K562 (cell line): ENCODE measurements around the gene KLHL22. TPM values are rescaled to one million over a fixed set of nuclear protein-coding genes. Genes with fewer than 3 reads are reported as not detected.

ENCODE experiments used
- CXXC5 ChIP-seq: fragments of 250-450 bp; sonication (Bioruptor Pico); IDR thresholded peaks from 2 replicates; pipeline ENCODE4 v1.8.0; 2022; ENCODE audit warnings: inconsistent platforms, mild to moderate bottlenecking, moderate library complexity
- ETV5 ChIP-seq: sonication (generic); formaldehyde crosslinking; IDR thresholded peaks from 2 replicates; pipeline ENCODE4 v1.4.0; 2020; ENCODE audit warnings: low read depth, mild to moderate bottlenecking, missing genetic modification reagents
- FOS ChIP-seq: IDR thresholded peaks from 3 replicates; pipeline ENCODE4 v1.6.1; 2011; ENCODE audit not compliant: insufficient read length; ENCODE audit errors: extremely low read depth
- GABPB2 ChIP-seq: fragments of 250-450 bp; sonication (Bioruptor Pico); conservative IDR thresholded peaks from 2 replicates; pipeline ENCODE4 v1.5.1; 2021; ENCODE audit warnings: mild to moderate bottlenecking
- JUN ChIP-seq, 2 experiments: sonication (generic) in 1 of 2; formaldehyde crosslinking in 1 of 2; IDR thresholded peaks; 2 replicates each; pipeline versions ENCODE4 v1.6.1 to v1.8.0; 2012 to 2022; ENCODE audit warnings: borderline replicate concordance in 2 of 2, mild to moderate bottlenecking in 2 of 2, improper control_type of control experiment in 1 of 2, low read depth in 1 of 2, low read length in 1 of 2, missing genetic modification reagents in 1 of 2
- L3MBTL2 ChIP-seq: fragments of 450-650 bp; IDR thresholded peaks from 2 replicates; pipeline ENCODE4 v1.6.1; 2016; ENCODE audit warnings: mild to moderate bottlenecking, moderate library complexity
- MAFK ChIP-seq: IDR thresholded peaks from 2 replicates; pipeline ENCODE4 v1.6.1; 2011; ENCODE audit warnings: low read length, improper control_type of control experiment
- MTA3 ChIP-seq: fragments of 450-650 bp; formaldehyde crosslinking; IDR thresholded peaks from 2 replicates; pipeline ENCODE4 v1.6.1; 2017; ENCODE audit warnings: mild to moderate bottlenecking, borderline replicate concordance
- NFYB ChIP-seq: IDR thresholded peaks from 2 replicates; pipeline ENCODE4 v1.6.1; 2011; ENCODE audit warnings: mild to moderate bottlenecking, moderate library complexity; ENCODE audit not compliant: insufficient read length; ENCODE audit errors: extremely low read depth
- NR2C2 ChIP-seq, 2 experiments: fragments of 200-800 bp in 1 of 2; sonication (Bioruptor generic) in 1 of 2; sonication (generic) in 1 of 2; formaldehyde crosslinking in 1 of 2; IDR thresholded peaks; 2 replicates each; pipeline versions ENCODE4 v1.6.1 to v1.8.0; 2016 to 2022; ENCODE audit warnings: mild to moderate bottlenecking in 1 of 2, missing compliant biosample characterization in 1 of 2, missing genetic modification characterization in 1 of 2, missing genetic modification reagents in 1 of 2
- POLR2AphosphoS5 ChIP-seq: IDR thresholded peaks from 2 replicates; pipeline ENCODE4 v1.6.1; 2011; ENCODE audit warnings: mild to moderate bottlenecking, low read depth, low read length, moderate library complexity; ENCODE audit not compliant: control insufficient read depth, insufficient read depth
- PPARD ChIP-seq: fragments of 250-450 bp; sonication (Bioruptor Pico); IDR thresholded peaks from 2 replicates; pipeline ENCODE4 v1.8.0; 2022; ENCODE audit warnings: inconsistent platforms, mild to moderate bottlenecking, moderate library complexity
- PYGO2 ChIP-seq: fragments of 450-650 bp; IDR thresholded peaks from 2 replicates; pipeline ENCODE4 v1.6.1; 2016; ENCODE audit warnings: mild to moderate bottlenecking, missing genetic modification characterization, moderate library complexity, missing compliant biosample characterization
- RBM39 ChIP-seq: fragments of 200-400 bp; formaldehyde crosslinking; optimal IDR thresholded peaks from 2 replicates; pipeline ENCODE3; 2018; ENCODE audit warnings: low read depth, low read length
- SMARCE1 ChIP-seq: fragments of 450-650 bp; IDR thresholded peaks from 2 replicates; pipeline ENCODE4 v1.7.1; 2016; ENCODE audit warnings: mild to moderate bottlenecking
- SRSF7 ChIP-seq: fragments of 200-400 bp; formaldehyde crosslinking; optimal IDR thresholded peaks from 2 replicates; pipeline ENCODE3; 2017; ENCODE audit warnings: mild to moderate bottlenecking, low read depth, low read length
- TBP ChIP-seq: optimal IDR thresholded peaks from 2 replicates; pipeline ENCODE3; 2011; ENCODE audit warnings: low read depth, low read length, improper control_type of control experiment
- ZNF124 ChIP-seq: sonication (generic); formaldehyde crosslinking; IDR thresholded peaks from 2 replicates; pipeline ENCODE4 v1.8.1; 2022; ENCODE audit warnings: missing genetic modification reagents
- ZNF184 ChIP-seq: sonication (generic); formaldehyde crosslinking; IDR thresholded peaks from 2 replicates; pipeline ENCODE4 v1.5.0; 2020; ENCODE audit warnings: missing genetic modification reagents
- ZSCAN29 ChIP-seq: fragments of 450-650 bp; IDR thresholded peaks from 2 replicates; pipeline ENCODE4 v1.6.1; 2017
- polyA plus RNA-seq, 8 experiments: library from polyadenylated mRNA; depleted of rRNA in 4 of 8; stranded (reverse) in 5 of 8; unstranded in 3 of 8; fragments of >200 nt; fragmentation: Nextera tagmentation in 2 of 8; fragmentation: Illumina TruSeq in 1 of 8; extraction: Ambion mirVana in 2 of 8; extraction: Trizol in 1 of 8; gene quantifications; 2 replicates each; pipeline versions ENCODE4 v1.2.1 to v1.2.3, GENCODE V29; 2011 to 2014; ENCODE audit warnings: inconsistent platforms in 1 of 8, missing spikeins in 1 of 8
- total RNA-seq, 7 experiments: library from RNA; depleted of rRNA in 6 of 7; stranded (reverse); fragments of >200 nt in 6 of 7; fragmentation: Illumina TruSeq in 2 of 7; extraction: Trizol in 2 of 7; gene quantifications; 2 replicates each; pipeline versions ENCODE4 v1.2.1 to v1.2.3, GENCODE V29; 2011 to 2021; ENCODE audit warnings: low replicate concordance in 1 of 7
- TF ChIP-seq, protein P1 (sequence below): fragments of 450-650 bp; conservative IDR thresholded peaks from 2 replicates; pipeline ENCODE4 v1.6.1; 2016; ENCODE audit warnings: missing genetic modification characterization, low read depth, mild to moderate bottlenecking, control low read depth, missing compliant biosample characterization
- TF ChIP-seq, protein P2 (sequence below): fragments of 450-650 bp; formaldehyde crosslinking; IDR thresholded peaks from 2 replicates; pipeline ENCODE4 v1.4.0; 2022; ENCODE audit warnings: missing genetic modification characterization
- TF ChIP-seq, protein P3 (sequence below): fragments of 250-450 bp; sonication (Bioruptor Pico); IDR thresholded peaks from 2 replicates; pipeline ENCODE4 v1.4.0; 2020; ENCODE audit warnings: mild to moderate bottlenecking, moderate library complexity

The KLHL22 gene
- total and polyA plus RNA-seq, 9 of the 15 experiments (the other 6 are each of a cell fraction or from before 2014, with no cell fraction given): 1.3 to 25.6 (median 15.2) TPM

DNA sequence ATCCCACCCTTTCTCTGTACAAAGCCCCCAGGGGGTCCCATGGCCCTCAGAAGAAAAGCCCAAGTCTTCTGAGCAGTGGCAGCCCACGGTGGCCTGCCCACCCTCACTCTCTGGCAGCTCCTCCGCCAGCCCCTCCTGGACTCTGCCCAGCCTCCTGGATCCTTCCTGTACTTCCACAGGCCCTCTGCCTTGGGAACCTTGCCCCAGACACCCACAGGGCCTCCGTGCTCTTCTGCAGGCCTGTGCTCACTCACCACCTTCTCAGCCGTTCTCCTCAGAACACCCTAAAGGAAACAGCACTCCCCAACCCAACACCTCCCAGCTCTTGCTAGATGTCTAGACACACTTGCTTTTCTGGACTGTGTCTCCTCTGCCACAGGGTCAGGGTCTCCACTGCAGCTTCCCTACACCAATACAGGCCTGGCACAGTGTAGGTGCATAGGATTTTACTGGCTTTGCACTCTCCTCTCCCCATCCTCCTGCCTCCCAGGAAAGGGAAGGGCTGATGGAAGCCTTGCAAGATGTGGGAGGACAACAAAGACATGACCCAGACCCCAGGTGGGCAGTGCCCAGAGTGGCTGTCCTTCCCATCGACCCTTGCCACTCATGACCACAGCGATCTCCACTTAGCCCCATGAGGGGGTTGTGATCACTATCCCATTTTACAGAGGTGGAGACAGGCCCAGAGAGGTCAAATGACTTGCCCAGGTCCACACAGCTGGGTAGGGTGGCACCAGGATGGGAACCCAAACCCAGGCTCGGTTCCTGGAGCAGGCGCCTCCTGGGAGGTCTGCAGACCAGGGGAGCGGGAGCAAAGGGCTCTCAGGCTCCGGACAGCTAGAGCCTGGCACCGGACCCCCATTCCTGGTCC is 59.9 kb downstream of the KLHL22 start (continued):
- TF ChIP-seq FOS (no peak), SRSF7 (no peak), MTA3 (no peak), ZNF124 (CRISPR knock-in tag) (no peak), SMARCE1 (no peak), RBM39 (no peak), ETV5 (no peak), GABPB2 (CRISPR knock-in tag) (0 out of 2 replicates have a peak, but pooled peaks have one; percentile 32), PYGO2 (tag) (0 out of 2 replicates have a peak, but pooled peaks have one; percentile 7), PPARD (CRISPR knock-in tag) (no peak), ZNF184 (CRISPR knock-in tag) (no peak), MAFK (no peak), L3MBTL2 (no peak), TBP (peak; percentile 14), POLR2AphosphoS5 (no peak), JUN (IDR thresholded peaks at IDR 0.05; ENCODE audit: borderline replicate concordance, low read depth, low read length) (no peak), JUN (CRISPR knock-in tag; IDR thresholded peaks at IDR 0.05; ENCODE audit: borderline replicate concordance) (0 out of 2 replicates have a peak, but pooled peaks have one; percentile 29), NFYB (no peak), NR2C2 (CRISPR knock-in tag; IDR thresholded peaks at IDR 0.05) (no peak), NR2C2 (tag; IDR thresholded peaks at IDR 0.05) (no peak), ZSCAN29 (no peak), CXXC5 (CRISPR knock-in tag) (no peak)
- TF ChIP-seq, protein P1, sequence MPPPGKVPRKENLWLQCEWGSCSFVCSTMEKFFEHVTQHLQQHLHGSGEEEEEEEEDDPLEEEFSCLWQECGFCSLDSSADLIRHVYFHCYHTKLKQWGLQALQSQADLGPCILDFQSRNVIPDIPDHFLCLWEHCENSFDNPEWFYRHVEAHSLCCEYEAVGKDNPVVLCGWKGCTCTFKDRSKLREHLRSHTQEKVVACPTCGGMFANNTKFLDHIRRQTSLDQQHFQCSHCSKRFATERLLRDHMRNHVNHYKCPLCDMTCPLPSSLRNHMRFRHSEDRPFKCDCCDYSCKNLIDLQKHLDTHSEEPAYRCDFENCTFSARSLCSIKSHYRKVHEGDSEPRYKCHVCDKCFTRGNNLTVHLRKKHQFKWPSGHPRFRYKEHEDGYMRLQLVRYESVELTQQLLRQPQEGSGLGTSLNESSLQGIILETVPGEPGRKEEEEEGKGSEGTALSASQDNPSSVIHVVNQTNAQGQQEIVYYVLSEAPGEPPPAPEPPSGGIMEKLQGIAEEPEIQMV (tag): no peak
- TF ChIP-seq, protein P2, sequence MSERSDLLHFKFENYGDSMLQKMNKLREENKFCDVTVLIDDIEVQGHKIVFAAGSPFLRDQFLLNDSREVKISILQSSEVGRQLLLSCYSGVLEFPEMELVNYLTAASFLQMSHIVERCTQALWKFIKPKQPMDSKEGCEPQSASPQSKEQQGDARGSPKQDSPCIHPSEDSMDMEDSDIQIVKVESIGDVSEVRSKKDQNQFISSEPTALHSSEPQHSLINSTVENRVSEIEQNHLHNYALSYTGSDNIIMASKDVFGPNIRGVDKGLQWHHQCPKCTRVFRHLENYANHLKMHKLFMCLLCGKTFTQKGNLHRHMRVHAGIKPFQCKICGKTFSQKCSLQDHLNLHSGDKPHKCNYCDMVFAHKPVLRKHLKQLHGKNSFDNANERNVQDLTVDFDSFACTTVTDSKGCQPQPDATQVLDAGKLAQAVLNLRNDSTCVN: no peak
- TF ChIP-seq, protein P3, sequence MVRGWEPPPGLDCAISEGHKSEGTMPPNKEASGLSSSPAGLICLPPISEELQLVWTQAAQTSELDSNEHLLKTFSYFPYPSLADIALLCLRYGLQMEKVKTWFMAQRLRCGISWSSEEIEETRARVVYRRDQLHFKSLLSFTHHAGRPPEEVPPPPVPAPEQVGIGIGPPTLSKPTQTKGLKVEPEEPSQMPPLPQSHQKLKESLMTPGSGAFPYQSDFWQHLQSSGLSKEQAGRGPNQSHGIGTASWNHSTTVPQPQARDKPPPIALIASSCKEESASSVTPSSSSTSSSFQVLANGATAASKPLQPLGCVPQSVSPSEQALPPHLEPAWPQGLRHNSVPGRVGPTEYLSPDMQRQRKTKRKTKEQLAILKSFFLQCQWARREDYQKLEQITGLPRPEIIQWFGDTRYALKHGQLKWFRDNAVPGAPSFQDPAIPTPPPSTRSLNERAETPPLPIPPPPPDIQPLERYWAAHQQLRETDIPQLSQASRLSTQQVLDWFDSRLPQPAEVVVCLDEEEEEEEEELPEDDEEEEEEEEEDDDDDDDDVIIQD (CRISPR knock-in tag): no peak
